Upper lobe of right lung (tissue), 1 donor: Measurements from ENCODE around the gene PNN. TPM values are rescaled to one million over a fixed set of nuclear protein-coding genes. Genes with fewer than 3 reads are reported as not detected.
"Not testable (repeated sequence)": the region's sequence is repeated elsewhere in the genome, so short reads cannot be mapped to it uniquely, and the experiment has no call there.

Experiments used
- ATAC-seq: fragments of 200-7000 bp; cut with Tn5 transposase; one replicate; pipeline ENCODE4 v1.9.1; 2020; ENCODE audit warnings: mild to moderate bottlenecking, moderate library complexity
- DNase-seq: peaks from one replicate; pipeline ENCODE4 v3.0.0-alpha.2; 2020
- H3K27ac ChIP-seq: fragments of 200-600 bp; one replicate; pipeline ENCODE4 v1.8.0; 2022
- H3K27me3 ChIP-seq: fragments of 200-600 bp; one replicate; pipeline ENCODE4 v1.8.0; 2022; ENCODE audit warnings: mild to moderate bottlenecking
- H3K36me3 ChIP-seq: fragments of 200-600 bp; one replicate; pipeline ENCODE4 v1.8.0; 2022
- H3K4me1 ChIP-seq: fragments of 200-600 bp; one replicate; pipeline ENCODE4 v1.8.0; 2022
- H3K4me3 ChIP-seq: fragments of 200-600 bp; one replicate; pipeline ENCODE4 v1.8.0; 2022; ENCODE audit warnings: mild to moderate bottlenecking
- H3K9me3 ChIP-seq: fragments of 200-600 bp; one replicate; pipeline ENCODE4 v1.8.0; 2022
- CTCF ChIP-seq: fragments of 200-600 bp; IDR thresholded peaks from one replicate; pipeline ENCODE4 v1.8.0; 2022; ENCODE audit warnings: antibody characterized with exemption
- intact Hi-C: fragments of 100-400 bp; cut with DNase I; formaldehyde crosslinking; loops from one replicate; pipeline ENCODE4 v1.11.0; 2022
- total RNA-seq: library from RNA; stranded (reverse); fragmentation: NEBNext Ultra II Directional; extraction: Animal tissue kit (Norgen Biotek cat#: 25700); gene quantifications from one replicate; pipeline ENCODE4 v1.2.1, GENCODE V29; 2021
- donor health status: DM: no; HTN: yes; CAD: no; lungs with severe emphysema.

Gene PNN
- total RNA-seq, 1 donor from 2014 or later = 39.9 TPM

- peaks cover 57% of the 10 kb centered on the region for H3K36me3 ChIP-seq
- no peaks in the 10 kb centered on the region for H3K9me3 ChIP-seq
- H3K4me1 ChIP-seq = no peaks in the 10 kb centered on the region
- H3K27ac ChIP-seq = no peak overlapping the region
- intact Hi-C loops = no loop called here
- TF ChIP-seq CTCF = no peak
- DNase-seq (no peak), ATAC-seq (no peak)
- H3K27me3 ChIP-seq = no peaks in the 10 kb centered on the region
- no peak overlapping the region for H3K4me3 ChIP-seq
Measured at GRCh38 chr14:39184628-39185255, 9.7 kb downstream of the PNN start.

GRCh38 chr14:39185256-39186049 lies 10.4 kb downstream of the PNN start:
- no peak for ATAC-seq
- H3K9me3 ChIP-seq = no peaks in the 10 kb centered on the region
- no peak for TF ChIP-seq CTCF
- H3K27me3 ChIP-seq = no peaks in the 10 kb centered on the region
- H3K27ac ChIP-seq = no peak overlapping the region
- H3K4me3 ChIP-seq = no peak overlapping the region
- DNase-seq = no peak
- H3K36me3 ChIP-seq = peaks cover 50% of the 10 kb centered on the region
- H3K4me1 ChIP-seq = no peaks in the 10 kb centered on the region
- intact Hi-C loops = no loop called here

GRCh38 chr14:39186941-39187525 lies 12.0 kb downstream of the PNN start:
- no peak for TF ChIP-seq CTCF
- H3K9me3 ChIP-seq = no peaks in the 10 kb centered on the region
- H3K4me3 ChIP-seq = no peak overlapping the region
- no peak for ATAC-seq
- H3K27me3 ChIP-seq = no peaks in the 10 kb centered on the region
- peaks cover 34% of the 10 kb centered on the region for H3K36me3 ChIP-seq
- intact Hi-C loops = no loop called here
- H3K4me1 ChIP-seq = no peaks in the 10 kb centered on the region
- no peak overlapping the region for H3K27ac ChIP-seq
- DNase-seq = no peak

- Histone ChIP-seq H3K9me3 (no peaks in the 10 kb centered on the region), H3K36me3 (no peaks in the 10 kb centered on the region), H3K27ac (no peak overlapping the region), H3K4me3 (no peak overlapping the region), H3K4me1 (no peaks in the 10 kb centered on the region), H3K27me3 (no peaks in the 10 kb centered on the region)
- intact Hi-C loops = no loop called here
- no peak for TF ChIP-seq CTCF
- ATAC-seq (no peak), DNase-seq (no peak)
Measured at GRCh38 chr14:39203659-39204606, 28.9 kb downstream of the PNN start.

GRCh38 chr14:39207430-39207829 lies 32.4 kb downstream of the PNN start:
- H3K27ac ChIP-seq, DNase-seq, H3K4me3 ChIP-seq, H3K9me3 ChIP-seq, H3K4me1 ChIP-seq, ATAC-seq, H3K27me3 ChIP-seq, H3K36me3 ChIP-seq, intact Hi-C loops: not testable (repeated sequence)
